OCI-M2 (cell line): Measurements from ENCODE around the gene SELENOO.

Source experiments
- DNase-seq: peaks from one replicate; lab custom pipeline; 2025; ENCODE audit not compliant: unreplicated experiment; lab: John Stamatoyannopoulos, UW

Gene SELENOO

DNA sequence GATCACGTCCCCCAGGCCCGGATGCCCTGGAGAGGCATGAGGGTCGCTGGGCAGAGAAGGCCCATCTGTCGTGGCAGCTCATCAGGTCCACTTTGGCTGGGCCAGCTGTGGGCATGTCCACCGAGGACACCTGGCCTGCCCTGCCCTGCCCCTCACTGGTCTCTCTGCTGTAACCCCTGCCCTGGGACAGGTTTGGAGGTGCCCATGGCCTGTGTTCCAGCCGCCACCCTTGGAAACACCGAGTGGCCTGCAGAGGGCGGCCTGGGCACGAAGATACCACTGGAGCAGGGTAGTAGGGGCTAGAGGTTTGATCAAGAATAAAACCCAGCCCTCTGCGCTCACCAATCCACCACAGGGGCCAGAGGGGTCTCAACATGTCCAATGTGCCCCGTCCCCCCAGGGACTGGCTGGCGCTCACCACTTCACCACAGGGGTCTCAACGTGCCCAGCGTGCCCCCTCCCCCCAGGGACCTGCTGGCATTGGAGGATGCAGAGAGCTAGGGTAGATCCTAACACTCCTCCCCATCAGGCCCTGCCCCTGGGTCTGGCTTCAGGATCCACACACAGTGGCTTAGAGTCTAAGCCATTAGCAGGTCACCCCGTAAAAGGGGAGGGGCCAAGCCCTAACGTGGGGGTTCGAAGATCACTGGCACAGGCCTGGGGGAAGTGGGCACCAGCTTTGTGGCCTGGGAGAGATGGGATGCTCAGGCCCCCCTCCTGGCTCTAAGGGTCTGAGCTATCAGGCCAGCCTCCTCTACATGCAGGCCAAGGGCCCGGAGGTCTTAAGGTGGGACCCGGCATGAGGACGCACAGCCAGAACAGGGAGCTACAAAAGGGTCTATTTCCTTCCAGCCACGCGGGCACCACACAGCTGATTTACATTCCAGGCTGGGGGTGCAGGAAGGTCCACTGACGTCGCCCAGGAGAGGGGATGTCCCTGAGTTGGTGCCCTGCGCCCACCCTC is 51.6 kb downstream of the SELENOO start:
- DNase-seq, result no peak

DNA sequence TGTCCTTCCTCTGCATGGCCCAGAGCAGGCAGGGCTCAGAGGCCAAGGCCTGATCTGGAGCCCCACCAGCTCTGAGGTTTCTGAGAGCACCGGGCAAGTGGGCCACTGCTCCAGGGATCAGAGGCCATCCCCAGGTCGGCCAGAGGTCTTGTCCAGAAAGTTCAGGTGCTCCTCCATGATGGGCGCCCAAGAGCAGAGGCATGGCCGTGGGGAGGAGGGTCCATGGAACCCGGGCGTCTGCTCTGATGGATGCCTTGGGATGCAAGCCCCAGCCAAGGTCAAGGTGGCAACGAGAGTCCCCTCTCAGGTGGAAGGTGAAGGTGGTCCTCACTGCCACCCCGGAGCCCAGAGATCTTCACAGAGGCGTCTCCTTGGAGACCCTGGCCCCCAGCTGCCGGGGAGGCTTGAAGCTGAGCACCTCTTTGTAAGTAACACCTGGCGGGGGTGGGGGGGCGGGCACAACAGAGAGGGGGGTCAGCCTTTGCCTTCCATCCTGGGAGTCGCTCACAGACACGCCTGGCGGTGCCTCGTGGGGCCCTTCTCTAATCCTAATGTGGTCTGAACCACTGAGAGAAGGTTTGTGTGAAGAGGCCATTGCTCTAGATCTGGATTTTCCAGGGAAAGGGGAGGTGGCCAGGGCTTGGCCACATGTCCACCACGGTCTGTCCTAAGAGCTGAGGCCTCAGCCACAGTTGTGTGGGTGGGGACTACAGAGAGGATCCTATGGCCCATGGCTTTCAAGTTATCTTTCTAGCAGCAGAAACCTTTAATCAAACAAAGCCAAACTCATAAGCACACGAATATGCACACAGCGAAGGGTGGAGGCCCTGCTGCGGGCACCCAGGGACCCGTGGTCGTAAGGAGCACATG is 52.5 kb downstream of the SELENOO start:
- no peak for DNase-seq

GRCh38 chr22:50253941-50254340 is 53.1 kb downstream of the SELENOO start:
- DNase-seq, result no peak

DNA sequence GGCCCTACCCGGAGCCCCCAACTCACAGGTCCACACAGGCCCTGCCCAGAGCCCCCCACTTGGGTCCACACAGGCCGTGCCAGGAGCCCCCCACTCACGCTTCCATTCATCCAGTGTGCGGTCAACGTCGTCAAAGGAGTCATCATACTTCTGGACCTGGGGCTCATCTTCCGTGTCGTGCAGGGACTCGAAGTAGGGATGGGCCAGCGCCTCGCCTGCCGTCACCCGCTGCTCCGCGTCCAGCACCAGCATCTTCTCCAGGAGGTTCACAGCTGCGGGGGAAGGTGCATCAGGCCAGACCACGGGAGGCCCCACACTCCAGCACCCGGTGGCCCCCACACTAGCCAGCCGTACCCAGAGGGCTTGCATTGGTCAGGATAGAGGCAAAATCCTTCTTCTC is 54.3 kb downstream of the SELENOO start:
- no peak for DNase-seq

GRCh38 chr22:50255607-50256006 is 54.8 kb downstream of the SELENOO start:
- DNase-seq, result no peak

- DNase-seq, result no peak
Observed at GRCh38 chr22:50256258-50256862, 55.5 kb downstream of the SELENOO start.

DNA sequence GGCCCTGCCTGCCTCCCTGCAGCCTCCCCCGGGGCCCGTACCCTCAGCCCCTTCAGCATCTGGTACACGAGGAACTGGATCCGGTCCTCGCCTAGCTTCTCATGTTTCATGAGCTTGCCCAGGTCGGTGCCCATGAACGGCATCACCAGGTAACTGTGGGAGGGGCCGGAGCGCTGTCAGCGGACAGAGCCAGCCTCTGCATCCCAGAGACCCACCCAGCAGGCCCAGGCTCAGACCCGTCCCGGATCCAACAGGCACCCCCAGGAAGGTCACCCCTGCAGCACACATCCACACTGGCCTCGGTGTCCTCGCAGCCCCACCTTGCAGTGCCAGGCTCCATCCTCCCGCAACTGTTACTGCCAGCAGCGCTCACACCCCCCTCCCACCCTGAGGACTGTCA is 56.2 kb downstream of the SELENOO start:
- no peak for DNase-seq

DNA sequence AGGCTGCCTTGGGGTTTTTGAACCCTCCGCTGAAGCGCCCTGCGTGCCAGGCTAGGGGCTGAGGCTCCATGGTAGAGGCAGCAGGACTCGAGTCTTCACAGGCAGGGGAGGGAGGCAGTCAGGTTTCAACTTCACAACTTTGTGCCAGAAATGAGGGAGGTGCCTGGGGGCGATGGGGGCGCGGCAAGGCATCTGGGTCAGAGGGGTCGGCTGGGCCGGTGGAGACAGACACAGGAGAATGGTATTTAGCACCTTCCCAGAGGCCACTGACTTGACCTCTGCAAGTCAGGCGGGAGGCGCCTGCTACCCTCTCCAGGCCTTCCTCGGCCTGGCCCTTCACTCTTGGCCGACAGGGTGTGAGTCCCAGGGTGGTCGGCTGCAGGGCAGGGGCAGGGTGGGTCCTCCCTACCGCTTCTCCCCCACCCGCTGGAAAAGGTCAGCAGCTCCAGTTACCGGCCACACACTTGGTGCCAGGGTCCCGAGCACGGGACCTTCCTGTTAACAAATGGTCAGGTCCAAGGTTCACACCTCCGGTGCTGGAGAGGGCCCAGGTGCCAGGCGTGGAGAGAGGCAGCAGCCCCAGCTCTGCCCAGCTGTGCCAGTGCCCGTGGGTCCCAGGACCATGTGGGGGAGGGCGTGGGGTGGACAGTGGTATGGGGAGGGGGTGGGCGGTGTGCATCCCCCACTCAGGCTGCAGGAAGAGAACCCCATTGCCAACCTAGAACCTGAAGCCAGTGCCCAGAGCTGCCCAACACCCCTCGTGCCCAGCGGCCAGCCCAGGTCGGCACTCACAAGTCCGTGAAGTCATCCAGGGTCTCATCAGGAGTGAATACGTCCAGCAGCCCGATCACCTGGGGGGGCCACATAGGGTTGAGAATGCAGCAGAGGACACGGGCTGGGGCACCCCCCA is 56.9 kb downstream of the SELENOO start:
- no peak for DNase-seq

DNA sequence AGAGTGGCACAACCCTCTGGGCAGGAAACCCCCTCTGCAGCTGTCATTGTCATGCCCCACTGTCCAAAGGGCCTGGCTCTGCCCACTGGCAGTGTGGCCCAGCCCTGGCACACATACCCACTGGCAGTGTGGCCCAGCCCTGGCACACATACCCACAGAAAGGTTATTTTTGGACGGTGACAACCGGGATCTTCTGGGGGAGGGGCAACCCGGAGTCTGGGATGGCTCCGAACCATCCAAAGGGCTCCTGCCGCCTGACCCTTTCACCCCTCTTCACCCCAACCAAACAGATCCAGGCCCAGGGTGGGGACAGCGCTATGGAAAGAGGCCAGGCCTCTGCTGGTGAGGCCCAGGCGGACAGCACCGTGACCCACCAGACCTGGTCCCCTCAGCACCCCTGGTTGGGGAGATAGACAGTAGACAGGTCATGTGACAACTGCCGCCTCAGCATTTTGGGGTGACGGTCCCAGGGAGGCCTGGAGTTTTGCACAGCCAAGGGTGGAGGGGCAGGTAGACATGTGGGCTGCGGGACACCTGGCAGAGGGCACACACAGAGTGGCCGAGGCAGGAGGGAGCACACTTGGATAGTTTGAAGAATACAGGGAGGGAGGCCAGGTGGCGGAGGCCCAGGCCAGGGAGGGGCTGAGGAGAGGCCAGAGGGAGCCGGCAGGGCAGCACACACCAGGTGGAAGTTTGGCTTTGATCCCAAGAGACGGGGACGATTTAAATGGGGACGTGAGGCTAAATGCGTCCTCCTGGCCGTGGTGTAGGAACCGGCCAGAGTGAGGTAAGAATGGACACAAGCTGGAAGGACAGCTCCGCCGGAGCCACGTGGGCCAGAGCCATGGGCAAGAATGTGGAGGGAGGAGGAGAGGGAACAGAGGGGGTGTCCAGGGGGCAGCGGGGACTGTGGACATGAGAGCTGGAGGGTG is 57.8 kb downstream of the SELENOO start:
- no peak for DNase-seq

- DNase-seq, result no peak
Observed at GRCh38 chr22:50259302-50259701, 58.5 kb downstream of the SELENOO start.

DNA sequence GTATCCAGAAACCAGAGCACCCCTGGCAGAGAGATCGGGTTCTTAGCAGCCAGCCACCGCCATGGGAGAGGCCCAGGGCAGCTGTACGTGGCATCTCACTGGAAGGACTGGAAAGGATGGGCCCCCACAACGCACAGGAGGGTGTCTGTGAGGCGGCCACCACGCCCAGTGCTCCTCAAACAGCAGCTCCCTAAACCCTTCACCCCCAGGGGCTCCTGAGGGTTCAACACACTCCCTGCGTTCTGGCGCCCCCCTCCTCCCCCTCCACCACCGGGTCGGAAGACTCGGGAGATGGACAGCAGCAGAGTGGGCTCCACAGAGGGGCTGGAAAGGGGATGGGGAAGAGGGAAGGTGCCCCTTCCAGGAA is 59.6 kb downstream of the SELENOO start:
- DNase-seq, result no peak

DNA sequence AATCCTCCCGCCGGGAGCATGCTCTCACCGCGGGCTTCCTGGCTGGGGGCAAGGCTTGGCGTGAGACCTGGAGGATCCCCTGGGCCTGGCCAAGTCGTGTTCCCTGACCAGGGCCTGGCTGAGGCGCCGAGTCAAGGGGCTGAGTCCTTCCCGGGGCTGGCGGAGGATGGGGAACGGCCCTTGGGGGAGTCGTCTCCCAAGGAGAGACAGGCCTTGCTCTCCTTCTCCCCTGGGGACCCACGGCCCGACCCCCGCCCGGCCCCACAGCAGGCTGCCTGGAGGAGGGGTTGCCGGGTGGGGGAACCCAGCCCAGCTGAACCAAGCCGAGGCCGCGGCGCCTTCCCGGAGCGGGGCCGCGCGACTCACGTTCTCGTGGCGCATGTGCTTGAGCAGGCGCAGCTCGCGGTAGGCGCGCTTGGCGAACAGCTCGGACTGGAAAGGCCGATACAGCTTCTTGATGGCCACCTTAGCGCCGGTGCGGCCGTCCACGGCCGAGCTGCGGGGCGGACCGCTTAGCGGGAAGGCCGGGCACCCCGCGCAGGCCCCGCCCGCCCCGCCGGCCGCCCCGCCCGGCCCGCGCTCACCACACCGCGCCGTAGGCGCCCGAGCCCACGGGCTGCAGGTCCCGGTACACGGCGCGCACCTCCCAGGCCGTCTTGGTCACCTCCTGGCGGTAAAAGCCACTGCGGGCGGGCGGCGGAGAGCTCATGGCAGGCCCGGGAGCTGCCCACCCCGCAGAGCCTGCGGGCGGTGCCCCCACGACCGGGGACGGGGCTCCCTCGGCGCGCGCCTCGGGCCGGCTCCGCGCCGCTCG is 60.2 kb downstream of the SELENOO start:
- DNase-seq, result no peak

GRCh38 chr22:50261615-50262459 is 61.0 kb downstream of the SELENOO start, which contains the start of gene MAPK12:
TSS of gene MAPK12 (minus strand) at chr22:50261683. CDS start at chr22:50261509, 174 bp downstream.
- no peak for DNase-seq

DNA sequence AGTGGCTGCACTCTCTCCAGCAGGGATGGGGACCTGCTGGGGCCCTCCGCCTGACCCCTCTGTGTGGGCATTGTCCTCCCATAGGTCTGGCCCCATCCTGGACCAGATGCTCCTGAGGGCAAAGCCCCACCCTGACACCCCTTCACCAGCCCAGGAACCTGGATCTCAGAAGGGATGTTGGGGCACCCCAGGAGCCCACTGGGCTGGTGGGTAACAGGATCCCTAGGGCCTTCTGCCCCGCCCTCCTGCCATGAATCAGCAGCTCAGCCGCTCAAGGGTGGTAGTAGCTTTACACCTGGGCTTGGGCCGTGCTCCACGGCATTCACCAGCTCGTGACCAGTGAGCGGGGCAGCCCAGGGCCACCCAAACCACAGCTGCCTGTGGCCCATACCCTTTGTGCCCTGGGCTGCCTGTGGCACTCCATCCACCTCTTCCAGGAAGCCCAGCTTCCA is 61.7 kb downstream of the SELENOO start:
- no peak for DNase-seq

GRCh38 chr22:50262973-50263617 is 62.3 kb downstream of the SELENOO start:
- DNase-seq, result no peak

- DNase-seq, result no peak
Observed at GRCh38 chr22:50264104-50264745, 63.4 kb downstream of the SELENOO start.
